HL-60 (cell line): ENCODE measurements around the gene NADSYN1.

Experiments
- DNase-seq, 2 experiments: peaks; one replicate each; pipeline ENCODE4 v3.0.0-alpha.2; 2010 to 2020; ENCODE audit warnings: low read depth in 1 of 2, low spot score in 1 of 2
- H3K27ac ChIP-seq: fragments of 250-450 bp; sonication (Bioruptor Pico); replicated peaks from 2 replicates; pipeline ENCODE4 v1.5.1; 2020; ENCODE audit warnings: mild to moderate bottlenecking, moderate library complexity
- H3K27me3 ChIP-seq: fragments of 250-450 bp; sonication (Bioruptor Pico); 2 replicates; pipeline ENCODE4 v1.5.1; 2021; ENCODE audit warnings: mild to moderate bottlenecking, moderate library complexity; ENCODE audit not compliant: insufficient read depth, poor library complexity, severe bottlenecking
- H3K4me3 ChIP-seq: replicated peaks from 2 replicates; pipeline ENCODE4 v1.5.1; 2011; ENCODE audit warnings: mild to moderate bottlenecking, control low read depth, low read length; ENCODE audit not compliant: insufficient read depth
- GABPA ChIP-seq: IDR thresholded peaks from 2 replicates; pipeline ENCODE4 v1.6.1; 2012; ENCODE audit warnings: low read depth
- POLR2AphosphoS5 ChIP-seq: IDR thresholded peaks from 2 replicates; pipeline ENCODE4 v1.6.1; 2012; ENCODE audit warnings: low read depth
- SPI1 ChIP-seq: IDR thresholded peaks from 2 replicates; pipeline ENCODE4 v1.6.1; 2012; ENCODE audit warnings: low read depth, mild to moderate bottlenecking, borderline replicate concordance
- TF ChIP-seq, protein P1 (sequence below): IDR thresholded peaks from 2 replicates; pipeline ENCODE4 v1.6.1; 2012; ENCODE audit warnings: low read depth; ENCODE audit not compliant: insufficient replicate concordance
- TF ChIP-seq, protein P2 (sequence below): IDR thresholded peaks from one replicate; pipeline ENCODE4 v1.5.1; 2011; ENCODE audit warnings: low read length, control low read depth, inconsistent platforms; ENCODE audit not compliant: insufficient read depth

The NADSYN1 gene

DNA sequence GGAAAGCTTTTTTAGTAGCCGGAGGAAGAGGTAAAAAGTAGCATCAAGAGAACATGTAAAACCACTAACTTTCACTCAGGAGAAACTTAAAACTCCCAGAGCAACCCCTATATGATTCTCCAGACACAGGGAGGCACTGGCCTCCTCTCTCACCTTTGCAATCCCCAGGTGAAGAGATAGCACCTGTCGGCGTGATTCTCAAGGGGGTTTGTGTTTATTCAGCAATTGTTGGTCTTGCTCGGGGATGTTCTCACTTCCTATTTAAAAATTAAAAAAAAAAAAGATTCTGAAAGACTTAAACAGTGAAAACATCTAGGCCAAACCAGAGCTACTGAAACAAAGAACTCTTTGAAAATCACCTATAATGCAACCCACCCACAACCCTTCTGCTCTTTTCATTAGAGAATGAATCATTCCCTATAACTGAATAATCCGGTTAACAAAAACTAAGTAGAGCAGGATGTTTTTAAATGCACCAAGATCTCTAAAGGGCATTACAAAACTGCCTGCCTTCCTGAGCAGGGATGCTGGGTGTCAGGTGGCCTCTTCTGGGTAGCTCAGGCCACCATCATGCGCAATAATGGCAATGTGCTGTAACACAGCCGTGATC lies 29.7 kb upstream of the NADSYN1 start:
- no peak overlapping the region for H3K4me3 ChIP-seq
- TF ChIP-seq, protein P1, sequence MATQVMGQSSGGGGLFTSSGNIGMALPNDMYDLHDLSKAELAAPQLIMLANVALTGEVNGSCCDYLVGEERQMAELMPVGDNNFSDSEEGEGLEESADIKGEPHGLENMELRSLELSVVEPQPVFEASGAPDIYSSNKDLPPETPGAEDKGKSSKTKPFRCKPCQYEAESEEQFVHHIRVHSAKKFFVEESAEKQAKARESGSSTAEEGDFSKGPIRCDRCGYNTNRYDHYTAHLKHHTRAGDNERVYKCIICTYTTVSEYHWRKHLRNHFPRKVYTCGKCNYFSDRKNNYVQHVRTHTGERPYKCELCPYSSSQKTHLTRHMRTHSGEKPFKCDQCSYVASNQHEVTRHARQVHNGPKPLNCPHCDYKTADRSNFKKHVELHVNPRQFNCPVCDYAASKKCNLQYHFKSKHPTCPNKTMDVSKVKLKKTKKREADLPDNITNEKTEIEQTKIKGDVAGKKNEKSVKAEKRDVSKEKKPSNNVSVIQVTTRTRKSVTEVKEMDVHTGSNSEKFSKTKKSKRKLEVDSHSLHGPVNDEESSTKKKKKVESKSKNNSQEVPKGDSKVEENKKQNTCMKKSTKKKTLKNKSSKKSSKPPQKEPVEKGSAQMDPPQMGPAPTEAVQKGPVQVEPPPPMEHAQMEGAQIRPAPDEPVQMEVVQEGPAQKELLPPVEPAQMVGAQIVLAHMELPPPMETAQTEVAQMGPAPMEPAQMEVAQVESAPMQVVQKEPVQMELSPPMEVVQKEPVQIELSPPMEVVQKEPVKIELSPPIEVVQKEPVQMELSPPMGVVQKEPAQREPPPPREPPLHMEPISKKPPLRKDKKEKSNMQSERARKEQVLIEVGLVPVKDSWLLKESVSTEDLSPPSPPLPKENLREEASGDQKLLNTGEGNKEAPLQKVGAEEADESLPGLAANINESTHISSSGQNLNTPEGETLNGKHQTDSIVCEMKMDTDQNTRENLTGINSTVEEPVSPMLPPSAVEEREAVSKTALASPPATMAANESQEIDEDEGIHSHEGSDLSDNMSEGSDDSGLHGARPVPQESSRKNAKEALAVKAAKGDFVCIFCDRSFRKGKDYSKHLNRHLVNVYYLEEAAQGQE = no peak
- DNase-seq = no peak
- H3K27me3 ChIP-seq = no peaks in the 10 kb centered on the region
- H3K27ac ChIP-seq = no peak overlapping the region

DNA sequence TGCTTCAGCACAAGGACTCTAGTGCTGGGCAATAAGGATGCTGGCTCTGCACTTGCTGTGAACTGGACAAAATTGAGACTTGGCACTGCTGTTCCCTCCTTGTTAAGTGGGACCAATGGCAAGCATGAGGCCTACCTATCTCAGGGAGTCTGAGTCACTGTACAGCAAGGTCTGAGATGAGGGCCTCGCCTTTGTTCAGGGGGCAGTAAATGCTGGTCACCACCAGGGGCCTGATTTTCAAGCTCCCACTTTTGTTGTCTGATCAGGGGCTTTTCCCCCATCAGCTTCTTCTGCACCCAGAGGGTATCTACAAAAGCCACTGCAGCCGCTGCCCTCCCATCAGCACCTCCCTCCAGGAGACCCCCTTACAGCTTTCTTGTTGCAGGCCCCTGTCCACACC lies 27.6 kb upstream of the NADSYN1 start:
- TF ChIP-seq GABPA (no peak), SPI1 (no peak), POLR2AphosphoS5 (no peak)
- TF ChIP-seq, protein P1 = no peak
- TF ChIP-seq, protein P2, sequence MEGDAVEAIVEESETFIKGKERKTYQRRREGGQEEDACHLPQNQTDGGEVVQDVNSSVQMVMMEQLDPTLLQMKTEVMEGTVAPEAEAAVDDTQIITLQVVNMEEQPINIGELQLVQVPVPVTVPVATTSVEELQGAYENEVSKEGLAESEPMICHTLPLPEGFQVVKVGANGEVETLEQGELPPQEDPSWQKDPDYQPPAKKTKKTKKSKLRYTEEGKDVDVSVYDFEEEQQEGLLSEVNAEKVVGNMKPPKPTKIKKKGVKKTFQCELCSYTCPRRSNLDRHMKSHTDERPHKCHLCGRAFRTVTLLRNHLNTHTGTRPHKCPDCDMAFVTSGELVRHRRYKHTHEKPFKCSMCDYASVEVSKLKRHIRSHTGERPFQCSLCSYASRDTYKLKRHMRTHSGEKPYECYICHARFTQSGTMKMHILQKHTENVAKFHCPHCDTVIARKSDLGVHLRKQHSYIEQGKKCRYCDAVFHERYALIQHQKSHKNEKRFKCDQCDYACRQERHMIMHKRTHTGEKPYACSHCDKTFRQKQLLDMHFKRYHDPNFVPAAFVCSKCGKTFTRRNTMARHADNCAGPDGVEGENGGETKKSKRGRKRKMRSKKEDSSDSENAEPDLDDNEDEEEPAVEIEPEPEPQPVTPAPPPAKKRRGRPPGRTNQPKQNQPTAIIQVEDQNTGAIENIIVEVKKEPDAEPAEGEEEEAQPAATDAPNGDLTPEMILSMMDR = no peak
- Histone ChIP-seq H3K27ac (no peak overlapping the region), H3K27me3 (no peaks in the 10 kb centered on the region), H3K4me3 (no peak overlapping the region)
- no peak for DNase-seq

DNA sequence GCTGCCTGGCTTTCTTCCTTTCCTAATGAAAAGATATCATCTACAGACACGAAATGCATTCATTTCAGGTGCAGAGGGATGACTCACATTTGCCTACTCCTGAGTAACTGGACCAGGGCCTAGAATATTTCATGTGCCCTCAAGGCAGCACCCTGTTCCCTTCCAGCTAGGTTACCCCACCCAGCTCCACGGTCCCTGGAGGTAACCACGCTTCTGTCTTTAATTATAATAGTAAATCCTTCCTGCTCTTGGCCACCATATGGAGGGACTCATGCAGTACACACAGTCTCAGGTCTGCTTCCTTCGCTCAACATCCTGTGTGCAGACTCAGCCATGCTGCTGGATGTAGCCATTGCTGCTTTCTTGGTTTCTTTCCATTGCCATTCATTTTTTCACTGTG lies 27.1 kb upstream of the NADSYN1 start:
- Histone ChIP-seq H3K27ac (no peak overlapping the region), H3K4me3 (no peak overlapping the region), H3K27me3 (no peaks in the 10 kb centered on the region)
- TF ChIP-seq POLR2AphosphoS5 (no peak), GABPA (no peak), SPI1 (no peak)
- TF ChIP-seq, protein P1 = no peak
- TF ChIP-seq, protein P2 = no peak
- DNase-seq = no peak

DNA sequence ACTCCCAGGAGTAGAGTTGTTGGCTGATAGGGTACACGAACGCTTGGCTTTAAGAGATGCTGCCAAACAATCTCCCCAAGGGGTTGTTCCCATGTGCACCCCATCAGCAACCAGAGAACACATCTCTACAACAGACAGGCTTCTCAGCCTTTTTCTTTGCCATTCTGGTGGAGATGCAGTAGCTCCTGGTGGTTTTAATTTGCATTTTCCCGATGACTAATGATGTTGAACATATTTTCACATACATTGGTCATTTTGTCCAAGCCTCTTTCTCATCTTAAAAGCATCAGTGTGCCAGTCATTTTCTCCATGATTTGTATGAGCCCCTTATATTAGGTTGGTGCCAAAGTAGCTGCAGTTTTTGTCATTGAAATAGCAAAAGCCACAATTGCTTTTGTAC lies 26.6 kb upstream of the NADSYN1 start:
- no peak for DNase-seq
- Histone ChIP-seq H3K27me3 (no peaks in the 10 kb centered on the region), H3K4me3 (no peak overlapping the region), H3K27ac (no peak overlapping the region)
- TF ChIP-seq, protein P2 = no peak
- no peak for TF ChIP-seq GABPA
- no peak for TF ChIP-seq POLR2AphosphoS5
- TF ChIP-seq SPI1 = no peak
- TF ChIP-seq, protein P1 = no peak
